GM23338 (cell line): ENCODE measurements around the gene CENPS. TPM values are rescaled to one million over a fixed set of nuclear protein-coding genes. Genes with fewer than 3 reads are reported as not detected.

Experiments used
- ATAC-seq: fragments of 200-7000 bp; cut with Tn5 transposase; 3 replicates; pipeline ENCODE4 v1.9.1; 2020
- DNase-seq: peaks from one replicate; pipeline ENCODE4 v3.0.0-alpha.2; 2015; ENCODE audit warnings: low spot score
- H2AFZ ChIP-seq: fragments of 200-600 bp; sonication (generic); 2 replicates; pipeline ENCODE4 v1.8.0; 2016; ENCODE audit warnings: antibody characterized with exemption, mild to moderate bottlenecking, moderate library complexity
- H3F3A ChIP-seq: fragments of 200-600 bp; sonication (generic); replicated peaks from 2 replicates; pipeline ENCODE4 v1.8.0; 2017; ENCODE audit warnings: antibody characterized with exemption, mixed run types, low read depth
- H3K27ac ChIP-seq: fragments of 200-600 bp; sonication (generic); 2 replicates; pipeline ENCODE4 v1.6.1; 2016; ENCODE audit warnings: low read depth
- H3K27me3 ChIP-seq: fragments of 200-600 bp; sonication (generic); 2 replicates; pipeline ENCODE4 v1.8.0; 2016; ENCODE audit warnings: mild to moderate bottlenecking, mixed run types, moderate library complexity; ENCODE audit not compliant: insufficient read depth
- H3K36me3 ChIP-seq: fragments of 200-600 bp; sonication (generic); 2 replicates; pipeline ENCODE4 v1.8.0; 2016; ENCODE audit warnings: mild to moderate bottlenecking; ENCODE audit not compliant: insufficient read depth
- H3K4me1 ChIP-seq: fragments of 200-600 bp; sonication (generic); 2 replicates; pipeline ENCODE4 v1.8.0; 2016; ENCODE audit warnings: mild to moderate bottlenecking, moderate library complexity; ENCODE audit not compliant: insufficient read depth
- H3K4me2 ChIP-seq: fragments of 200-600 bp; sonication (generic); 2 replicates; pipeline ENCODE4 v1.7.1; 2017; ENCODE audit warnings: mixed run types
- H3K4me3 ChIP-seq: fragments of 200-600 bp; sonication (generic); 2 replicates; pipeline ENCODE4 v1.6.1; 2016; ENCODE audit warnings: mixed run types
- H3K79me2 ChIP-seq: fragments of 200-600 bp; sonication (generic); replicated peaks from 2 replicates; pipeline ENCODE4 v1.8.0; 2017; ENCODE audit warnings: mild to moderate bottlenecking; ENCODE audit not compliant: insufficient read depth
- H3K9me2 ChIP-seq: fragments of 200-600 bp; sonication (generic); 2 replicates; pipeline ENCODE4 v1.8.0; 2017; ENCODE audit not compliant: insufficient read depth
- H4K20me1 ChIP-seq: fragments of 200-600 bp; sonication (generic); replicated peaks from 2 replicates; pipeline ENCODE4 v1.8.0; 2017; ENCODE audit warnings: mild to moderate bottlenecking; ENCODE audit not compliant: insufficient read depth
- H3K27ac Mint-ChIP-seq: 2 replicates; pipeline ENCODE4 v1.8.0; 2020; ENCODE audit warnings: inconsistent platforms, mild to moderate bottlenecking, moderate library complexity, mixed read lengths
- H3K27me3 Mint-ChIP-seq: 3 replicates; pipeline ENCODE4 v1.8.0; 2022; ENCODE audit warnings: low read depth, mild to moderate bottlenecking, moderate library complexity, mixed read lengths, inconsistent platforms; ENCODE audit not compliant: insufficient read depth, poor library complexity
- H3K36me3 Mint-ChIP-seq: 3 replicates; pipeline ENCODE4 v1.8.0; 2021; ENCODE audit warnings: low read depth, mild to moderate bottlenecking, inconsistent platforms, moderate library complexity, mixed read lengths
- H3K4me1 Mint-ChIP-seq: 3 replicates; pipeline ENCODE4 v1.8.0; 2020; ENCODE audit warnings: mild to moderate bottlenecking, inconsistent platforms, mixed read lengths
- H3K4me3 Mint-ChIP-seq: 3 replicates; pipeline ENCODE4 v1.8.0; 2021; ENCODE audit warnings: moderate library complexity, mild to moderate bottlenecking, inconsistent platforms, mixed read lengths
- H3K9me3 Mint-ChIP-seq: 3 replicates; pipeline ENCODE4 v1.8.0; 2020; ENCODE audit warnings: moderate library complexity, mild to moderate bottlenecking, inconsistent platforms, mixed read lengths
- EZH2 ChIP-seq: fragments of 200-600 bp; sonication (generic); IDR thresholded peaks from one replicate; pipeline ENCODE4 v1.8.0; 2017; ENCODE audit warnings: antibody characterized with exemption, mild to moderate bottlenecking, low read depth; ENCODE audit not compliant: unreplicated experiment
- JUNB ChIP-seq: IDR thresholded peaks from one replicate; pipeline ENCODE4 v1.6.1; 2016; ENCODE audit warnings: antibody characterized with exemption; ENCODE audit not compliant: unreplicated experiment
- NANOG ChIP-seq: IDR thresholded peaks from 2 replicates; pipeline ENCODE4 v1.6.1; 2016; ENCODE audit warnings: antibody characterized with exemption, borderline replicate concordance
- STAT1 ChIP-seq: IDR thresholded peaks from one replicate; pipeline ENCODE4 v1.6.1; 2016; ENCODE audit warnings: antibody characterized with exemption; ENCODE audit not compliant: unreplicated experiment
- ZNF114 ChIP-seq: fragments of 250-450 bp; sonication (Bioruptor Pico); IDR thresholded peaks from 2 replicates; pipeline ENCODE4 v1.5.0; 2020; ENCODE audit warnings: mild to moderate bottlenecking, moderate library complexity
- ZNF331 ChIP-seq: fragments of 250-450 bp; sonication (Bioruptor Pico); IDR thresholded peaks from 2 replicates; pipeline ENCODE4 v1.5.0; 2020; ENCODE audit warnings: low read depth, mild to moderate bottlenecking, moderate library complexity
- polyA plus RNA-seq: library from polyadenylated mRNA; unstranded; fragments of >200 nt; fragmentation: Nextera tagmentation; extraction: Ambion mirVana; gene quantifications from 2 replicates; pipeline ENCODE4 v1.2.1, GENCODE V29; 2016
- total RNA-seq: library from RNA; depleted of rRNA; stranded (reverse); fragments of >200 nt; shearing (Covaris generic); gene quantifications from 2 replicates; pipeline ENCODE4 v1.2.3, GENCODE V29; 2014
- TF ChIP-seq, protein P1 (sequence below): fragments of 250-450 bp; sonication (Bioruptor Pico); IDR thresholded peaks from 2 replicates; pipeline ENCODE4 v1.5.0; 2020; ENCODE audit warnings: mild to moderate bottlenecking, moderate library complexity

The CENPS gene
- total and polyA plus RNA-seq, 2 experiments from 2014 or later = 4.7 to 31.3 TPM

- TF ChIP-seq, protein P1, sequence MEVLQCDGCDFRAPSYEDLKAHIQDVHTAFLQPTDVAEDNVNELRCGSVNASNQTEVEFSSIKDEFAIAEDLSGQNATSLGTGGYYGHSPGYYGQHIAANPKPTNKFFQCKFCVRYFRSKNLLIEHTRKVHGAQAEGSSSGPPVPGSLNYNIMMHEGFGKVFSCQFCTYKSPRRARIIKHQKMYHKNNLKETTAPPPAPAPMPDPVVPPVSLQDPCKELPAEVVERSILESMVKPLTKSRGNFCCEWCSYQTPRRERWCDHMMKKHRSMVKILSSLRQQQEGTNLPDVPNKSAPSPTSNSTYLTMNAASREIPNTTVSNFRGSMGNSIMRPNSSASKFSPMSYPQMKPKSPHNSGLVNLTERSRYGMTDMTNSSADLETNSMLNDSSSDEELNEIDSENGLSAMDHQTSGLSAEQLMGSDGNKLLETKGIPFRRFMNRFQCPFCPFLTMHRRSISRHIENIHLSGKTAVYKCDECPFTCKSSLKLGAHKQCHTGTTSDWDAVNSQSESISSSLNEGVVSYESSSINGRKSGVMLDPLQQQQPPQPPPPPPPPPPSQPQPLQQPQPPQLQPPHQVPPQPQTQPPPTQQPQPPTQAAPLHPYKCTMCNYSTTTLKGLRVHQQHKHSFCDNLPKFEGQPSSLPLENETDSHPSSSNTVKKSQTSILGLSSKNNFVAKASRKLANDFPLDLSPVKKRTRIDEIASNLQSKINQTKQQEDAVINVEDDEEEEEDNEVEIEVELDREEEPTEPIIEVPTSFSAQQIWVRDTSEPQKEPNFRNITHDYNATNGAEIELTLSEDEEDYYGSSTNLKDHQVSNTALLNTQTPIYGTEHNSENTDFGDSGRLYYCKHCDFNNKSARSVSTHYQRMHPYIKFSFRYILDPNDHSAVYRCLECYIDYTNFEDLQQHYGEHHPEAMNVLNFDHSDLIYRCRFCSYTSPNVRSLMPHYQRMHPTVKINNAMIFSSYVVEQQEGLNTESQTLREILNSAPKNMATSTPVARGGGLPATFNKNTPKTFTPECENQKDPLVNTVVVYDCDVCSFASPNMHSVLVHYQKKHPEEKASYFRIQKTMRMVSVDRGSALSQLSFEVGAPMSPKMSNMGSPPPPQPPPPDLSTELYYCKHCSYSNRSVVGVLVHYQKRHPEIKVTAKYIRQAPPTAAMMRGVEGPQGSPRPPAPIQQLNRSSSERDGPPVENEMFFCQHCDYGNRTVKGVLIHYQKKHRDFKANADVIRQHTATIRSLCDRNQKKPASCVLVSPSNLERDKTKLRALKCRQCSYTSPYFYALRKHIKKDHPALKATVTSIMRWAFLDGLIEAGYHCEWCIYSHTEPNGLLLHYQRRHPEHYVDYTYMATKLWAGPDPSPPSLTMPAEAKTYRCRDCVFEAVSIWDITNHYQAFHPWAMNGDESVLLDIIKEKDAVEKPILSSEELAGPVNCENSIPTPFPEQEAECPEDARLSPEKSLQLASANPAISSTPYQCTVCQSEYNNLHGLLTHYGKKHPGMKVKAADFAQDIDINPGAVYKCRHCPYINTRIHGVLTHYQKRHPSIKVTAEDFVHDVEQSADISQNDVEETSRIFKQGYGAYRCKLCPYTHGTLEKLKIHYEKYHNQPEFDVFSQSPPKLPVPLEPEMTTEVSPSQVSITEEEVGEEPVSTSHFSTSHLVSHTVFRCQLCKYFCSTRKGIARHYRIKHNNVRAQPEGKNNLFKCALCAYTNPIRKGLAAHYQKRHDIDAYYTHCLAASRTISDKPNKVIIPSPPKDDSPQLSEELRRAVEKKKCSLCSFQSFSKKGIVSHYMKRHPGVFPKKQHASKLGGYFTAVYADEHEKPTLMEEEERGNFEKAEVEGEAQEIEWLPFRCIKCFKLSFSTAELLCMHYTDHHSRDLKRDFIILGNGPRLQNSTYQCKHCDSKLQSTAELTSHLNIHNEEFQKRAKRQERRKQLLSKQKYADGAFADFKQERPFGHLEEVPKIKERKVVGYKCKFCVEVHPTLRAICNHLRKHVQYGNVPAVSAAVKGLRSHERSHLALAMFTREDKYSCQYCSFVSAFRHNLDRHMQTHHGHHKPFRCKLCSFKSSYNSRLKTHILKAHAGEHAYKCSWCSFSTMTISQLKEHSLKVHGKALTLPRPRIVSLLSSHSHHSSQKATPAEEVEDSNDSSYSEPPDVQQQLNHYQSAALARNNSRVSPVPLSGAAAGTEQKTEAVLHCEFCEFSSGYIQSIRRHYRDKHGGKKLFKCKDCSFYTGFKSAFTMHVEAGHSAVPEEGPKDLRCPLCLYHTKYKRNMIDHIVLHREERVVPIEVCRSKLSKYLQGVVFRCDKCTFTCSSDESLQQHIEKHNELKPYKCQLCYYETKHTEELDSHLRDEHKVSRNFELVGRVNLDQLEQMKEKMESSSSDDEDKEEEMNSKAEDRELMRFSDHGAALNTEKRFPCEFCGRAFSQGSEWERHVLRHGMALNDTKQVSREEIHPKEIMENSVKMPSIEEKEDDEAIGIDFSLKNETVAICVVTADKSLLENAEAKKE (CRISPR knock-in tag) = no peak
- no peak for TF ChIP-seq ZNF114 (CRISPR knock-in tag)
- no peak for TF ChIP-seq ZNF331 (CRISPR knock-in tag)
Observed at GRCh38 chr1:10431070-10431730, 967 bp downstream of the CENPS start (continued).

GRCh38 chr1:10432910-10433700 is 2.9 kb downstream of the CENPS start:
- no peaks in the 10 kb centered on the region for H3K27me3 ChIP-seq
- no peaks in the 10 kb centered on the region for H3K4me1 ChIP-seq
- H3K27ac ChIP-seq = no peak overlapping the region
- no peak overlapping the region for H3K27ac Mint-ChIP-seq
- peaks cover 9% of the 10 kb centered on the region for H3F3A ChIP-seq
- H3K9me2 ChIP-seq = no peaks in the 10 kb centered on the region
- DNase-seq (no peak), ATAC-seq (no peak)
- H3K36me3 ChIP-seq = no peaks in the 10 kb centered on the region
- H3K36me3 Mint-ChIP-seq = no peaks in the 10 kb centered on the region
- no peak overlapping the region for H3K4me2 ChIP-seq
- H3K27me3 Mint-ChIP-seq = peaks cover 12% of the 10 kb centered on the region
- H3K4me3 Mint-ChIP-seq = no peak overlapping the region; the same call in 2 of the 3 replicates
- H4K20me1 ChIP-seq = no peaks in the 10 kb centered on the region; the same call in 1 of the 2 replicates
- no peaks in the 10 kb centered on the region for H3K9me3 Mint-ChIP-seq
- H3K4me1 Mint-ChIP-seq = peaks cover 11% of the 10 kb centered on the region; the same call in 2 of the 3 replicates
- no peak overlapping the region for H3K4me3 ChIP-seq
- H3K79me2 ChIP-seq = no peaks in the 10 kb centered on the region; the same call in 1 of the 2 replicates
- no peak overlapping the region for H2AFZ ChIP-seq
- TF ChIP-seq EZH2 (no peak), NANOG (no peak), STAT1 (no peak), JUNB (no peak)
- TF ChIP-seq, protein P1 (CRISPR knock-in tag) = no peak
